Epithelial cell of prostate (primary cell): Measurements from ENCODE around the gene RIN3.

Experiments
- DNase-seq: peaks from one replicate; pipeline ENCODE4 v3.0.0-alpha.2; 2011; ENCODE audit warnings: low read depth, low spot score
- H3K27ac ChIP-seq: fragments of 450-650 bp; 2 replicates; pipeline ENCODE4 v1.5.1; 2017; ENCODE audit warnings: mild to moderate bottlenecking

RIN3 gene

DNA sequence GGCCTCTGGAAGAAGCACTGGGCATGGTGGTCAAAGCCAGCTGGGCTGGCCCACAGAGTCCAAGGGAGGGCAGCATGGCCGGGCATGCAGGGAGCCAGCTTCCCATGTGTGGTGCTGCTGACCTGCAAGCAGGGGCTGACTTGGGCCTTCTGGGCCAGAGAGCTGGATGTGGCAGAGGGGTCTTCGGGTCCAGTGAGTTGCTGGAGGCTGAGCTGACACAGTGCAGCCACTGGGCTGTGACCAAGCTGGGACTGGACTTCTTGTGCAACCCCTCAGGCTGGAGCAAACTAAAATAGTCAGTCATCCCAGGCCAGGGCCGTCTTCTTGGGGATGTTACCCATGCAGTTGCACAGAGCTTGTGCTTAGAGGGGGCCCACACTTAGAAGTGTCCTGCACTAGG lies 7.3 kb upstream of the RIN3 start:
- no peak overlapping the region for H3K27ac ChIP-seq
- no peak for DNase-seq

DNA sequence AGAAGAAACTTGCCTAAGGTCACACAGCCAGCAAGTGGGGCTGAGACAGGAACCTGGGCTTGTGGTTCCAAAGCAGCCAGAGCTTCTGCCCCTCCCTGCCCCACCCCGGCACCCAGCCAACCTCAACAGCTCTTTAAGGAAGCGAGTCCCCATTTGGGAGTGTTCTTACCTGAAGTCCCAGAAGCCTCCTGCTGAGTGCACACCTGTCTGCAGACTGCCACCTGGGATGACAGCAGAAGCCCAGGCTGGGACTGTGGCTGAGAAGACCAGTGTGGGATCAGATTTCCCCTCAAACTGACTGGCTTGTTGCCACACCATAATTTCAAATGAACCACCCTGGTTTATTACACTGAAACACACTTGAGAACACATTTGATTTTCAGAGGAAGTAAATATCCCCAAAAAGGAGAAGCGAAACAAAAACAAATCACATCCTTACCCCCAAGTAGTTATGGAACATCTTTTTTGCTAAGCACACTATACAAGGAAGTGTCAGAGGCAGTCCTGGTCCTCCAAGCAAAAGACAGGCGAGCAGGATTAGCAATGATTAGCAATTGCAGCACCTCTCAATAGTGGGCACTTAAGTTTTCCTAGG lies 6.3 kb upstream of the RIN3 start:
- peak overlapping the region; percentile 42 for H3K27ac ChIP-seq
- DNase-seq, result peak; percentile 29

- H3K27ac ChIP-seq, result peak overlapping the region; percentile 99
- DNase-seq, result no peak
These were observed 2.6 kb upstream of the RIN3 start for GRCh38 chr14:92510972-92511371.

GRCh38 chr14:92511453-92512238 lies 1.9 kb upstream of the RIN3 start:
- H3K27ac ChIP-seq, result peak overlapping the region; percentile 99
- DNase-seq, result peak; percentile 75

DNA sequence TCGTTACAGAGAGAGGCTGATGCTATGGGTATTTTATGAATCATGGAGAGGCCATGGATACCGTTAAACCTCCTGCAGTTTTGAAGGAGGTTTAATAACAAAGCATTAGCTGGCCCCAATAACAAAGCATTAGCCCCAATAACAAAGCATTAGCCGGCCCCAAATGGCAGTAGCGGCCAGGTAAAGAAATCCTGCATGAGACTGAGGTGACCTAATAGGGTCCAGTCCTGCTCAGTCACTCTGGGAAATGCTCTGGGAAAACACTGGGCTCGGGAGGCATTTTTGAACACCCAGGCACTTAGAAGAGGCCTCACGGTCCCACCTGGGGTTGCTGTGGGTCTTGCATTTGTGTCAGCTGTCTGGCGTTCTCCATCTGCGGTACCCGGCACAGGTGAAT lies 776 bp upstream of the RIN3 start:
- no peak for DNase-seq
- H3K27ac ChIP-seq, result peak overlapping the region; percentile 99

DNA sequence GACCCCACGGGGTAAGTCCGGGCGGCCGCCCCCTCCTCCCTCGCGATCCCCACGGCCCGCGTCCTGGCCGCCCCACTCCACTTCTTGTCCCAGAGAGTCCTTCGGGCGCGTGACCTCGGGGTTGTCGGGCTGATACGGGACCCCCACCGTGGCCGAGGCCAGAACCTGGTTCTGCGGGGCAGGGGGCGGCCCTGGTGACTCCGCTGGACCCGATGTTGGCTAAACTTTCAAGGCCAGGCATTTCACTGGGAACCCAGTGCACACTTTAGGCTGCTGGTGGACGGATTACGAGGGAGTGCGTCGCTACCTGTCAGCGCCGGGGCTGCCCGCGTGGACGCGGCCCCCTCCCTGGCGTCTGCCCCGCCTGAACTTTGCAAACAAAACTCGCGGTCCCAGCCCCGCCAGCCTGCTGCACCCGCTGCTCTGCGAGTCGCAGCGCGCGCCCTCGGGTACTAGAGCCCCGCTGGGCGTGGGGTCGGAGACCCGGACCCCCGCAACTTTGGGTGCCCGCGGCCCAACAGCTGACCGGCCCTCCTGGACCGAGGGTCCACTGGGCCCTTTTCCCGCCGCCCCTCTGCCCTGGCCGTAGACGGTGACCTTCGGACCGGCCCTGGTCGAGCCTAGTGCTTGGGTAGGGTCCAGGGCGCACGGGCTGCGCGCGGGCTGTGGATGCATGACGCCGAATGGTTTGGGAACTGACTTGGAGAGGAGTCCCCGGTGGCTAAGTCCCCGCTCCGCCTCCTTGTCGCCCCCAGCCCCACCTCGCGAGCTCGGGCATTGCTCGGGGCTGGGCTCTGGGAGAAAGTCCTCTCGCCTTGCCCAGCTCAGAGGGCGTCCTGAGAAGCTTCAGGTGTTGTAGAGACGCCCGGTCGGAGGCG lies 624 bp downstream of the RIN3 start:
- peak overlapping the region; percentile 99 for H3K27ac ChIP-seq
- no peak for DNase-seq

- no peak overlapping the region for H3K27ac ChIP-seq
- DNase-seq, result no peak
These were observed 1.4 kb downstream of the RIN3 start for GRCh38 chr14:92514844-92515514.

DNA sequence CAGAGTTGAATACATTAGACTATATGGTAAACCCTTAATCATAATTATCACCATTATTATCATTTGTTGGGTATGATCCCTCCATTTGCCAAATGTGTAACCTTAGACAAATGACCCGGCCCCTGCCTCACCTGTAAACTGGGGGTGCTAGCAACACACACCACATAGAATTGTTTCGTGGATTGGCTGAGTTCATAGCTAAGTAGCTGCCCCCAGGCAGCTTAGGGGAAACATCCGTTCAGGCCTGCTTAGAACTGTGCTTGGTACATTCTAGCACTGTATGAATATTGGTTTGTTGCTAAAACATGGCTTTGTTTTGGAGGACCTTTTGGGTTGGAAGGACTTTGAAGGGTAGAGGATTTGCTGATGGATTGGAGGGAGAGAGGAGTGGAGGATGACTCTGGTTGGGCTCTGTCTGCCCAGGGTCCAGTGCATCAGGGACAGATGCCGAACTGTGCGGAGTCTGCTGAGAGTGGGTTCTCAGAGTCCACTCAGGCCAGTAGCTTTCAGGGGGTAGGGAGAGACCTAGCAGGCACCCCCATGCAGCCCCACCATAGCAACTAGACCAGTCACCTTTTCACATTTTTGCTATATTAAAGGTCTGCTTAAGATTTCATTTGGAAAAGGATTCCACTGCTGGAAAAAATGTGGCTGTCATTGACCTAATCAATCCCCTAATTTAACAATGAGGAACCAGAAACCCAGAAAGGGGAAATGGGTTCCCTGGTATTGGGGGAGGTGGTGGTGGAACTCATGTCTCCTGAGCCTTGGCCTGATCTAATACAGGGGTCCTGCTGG lies 2.2 kb downstream of the RIN3 start:
- H3K27ac ChIP-seq, result no peak overlapping the region
- DNase-seq, result no peak

GRCh38 chr14:92516344-92516965 lies 2.9 kb downstream of the RIN3 start:
- DNase-seq, result no peak
- no peak overlapping the region for H3K27ac ChIP-seq

- no peak for DNase-seq
- no peak overlapping the region for H3K27ac ChIP-seq
These were observed 3.5 kb downstream of the RIN3 start for GRCh38 chr14:92516966-92517506.

- DNase-seq, result no peak
- H3K27ac ChIP-seq, result no peak overlapping the region
These were observed 4.2 kb downstream of the RIN3 start for GRCh38 chr14:92517761-92518160.

DNA sequence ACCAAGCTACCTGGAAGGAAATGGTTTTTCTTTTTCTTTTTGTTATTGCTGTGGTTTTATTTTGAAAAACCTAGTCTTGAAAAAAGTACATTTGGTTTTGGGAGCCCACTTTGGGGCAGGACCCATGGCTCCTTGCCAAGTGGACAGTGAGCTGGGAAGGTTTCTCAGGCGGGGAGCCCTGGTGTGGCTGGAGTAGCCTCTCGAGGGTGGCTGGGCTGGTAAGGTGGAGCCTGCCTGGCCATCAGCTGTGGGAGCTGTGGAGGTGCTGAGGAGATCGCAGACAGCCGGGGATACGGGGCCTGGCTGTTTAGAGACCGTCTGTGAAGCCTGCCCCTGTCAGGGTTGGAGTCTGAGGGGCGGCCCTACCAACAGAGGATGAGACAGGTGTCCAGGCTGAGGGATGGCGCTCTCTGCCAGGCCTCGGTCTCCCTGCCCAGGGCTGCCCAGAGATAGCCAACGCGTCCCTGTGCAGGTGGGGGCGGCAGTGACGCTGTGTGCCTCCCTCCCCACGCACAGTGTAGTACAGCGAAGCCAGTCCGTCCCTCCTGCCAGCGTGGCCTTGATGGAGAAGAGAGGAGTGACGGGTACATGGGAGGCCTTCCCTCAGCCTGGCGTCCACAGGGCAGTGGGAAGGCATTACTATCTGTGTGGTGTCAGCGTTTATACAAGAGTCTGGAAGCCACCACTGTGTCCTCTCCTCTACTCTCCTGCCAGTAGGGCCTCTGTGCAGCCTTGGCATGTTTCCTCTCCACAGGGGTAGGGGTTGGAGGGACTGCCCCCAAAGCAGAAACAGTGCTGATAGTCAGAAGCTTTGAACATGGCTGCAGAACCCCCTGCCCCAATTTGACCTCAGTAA lies 5.9 kb downstream of the RIN3 start:
- H3K27ac ChIP-seq, result no peak overlapping the region

DNA sequence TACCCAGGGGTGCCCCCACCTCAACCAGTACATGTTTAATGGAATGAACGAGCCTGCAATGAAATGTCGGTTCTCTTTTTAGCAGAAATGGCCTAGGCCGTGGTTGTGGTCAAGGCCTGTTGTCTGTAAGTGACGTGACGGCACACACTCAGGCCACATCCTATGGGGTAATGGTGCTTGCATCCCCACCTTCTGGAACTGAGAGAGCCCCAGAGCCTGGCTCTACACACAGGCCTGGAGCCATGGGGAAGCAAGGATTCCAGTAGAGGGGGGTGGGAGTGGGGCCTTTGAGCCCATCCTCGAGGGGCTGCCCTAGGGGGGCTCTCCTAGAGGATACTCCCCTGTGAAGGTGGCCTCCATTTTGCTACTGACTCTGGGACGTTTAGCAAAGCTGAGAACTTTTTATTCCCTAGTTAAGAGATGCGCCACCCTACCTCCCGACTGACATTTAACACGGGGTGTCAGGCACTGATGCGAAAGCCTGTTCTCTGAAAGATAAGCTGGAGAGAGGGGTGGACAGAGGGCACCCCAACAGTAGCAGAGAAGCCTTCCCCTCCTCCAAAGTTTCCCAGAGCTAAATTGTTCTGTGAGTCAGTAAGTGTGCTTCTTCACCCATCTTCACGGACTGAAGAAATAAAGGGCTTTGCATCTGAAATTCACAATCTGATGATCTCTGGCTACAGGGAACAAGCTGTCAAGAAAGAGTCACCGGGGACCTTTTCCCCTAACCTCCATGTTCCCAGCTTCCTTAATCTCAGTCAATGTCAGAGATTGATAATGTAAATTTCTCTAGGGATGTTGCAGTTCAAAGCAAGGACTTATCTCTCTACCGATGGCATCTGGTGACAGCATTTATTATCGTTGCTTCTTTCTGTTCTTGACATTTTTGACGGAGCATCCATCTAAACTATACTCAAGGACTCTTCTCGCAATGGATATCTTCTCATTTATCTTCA lies 6.8 kb downstream of the RIN3 start:
- H3K27ac ChIP-seq, result no peak overlapping the region
- no peak for DNase-seq

More for the DNA sequence above, 5.9 kb downstream of the RIN3 start:
- no peak for DNase-seq

DNA sequence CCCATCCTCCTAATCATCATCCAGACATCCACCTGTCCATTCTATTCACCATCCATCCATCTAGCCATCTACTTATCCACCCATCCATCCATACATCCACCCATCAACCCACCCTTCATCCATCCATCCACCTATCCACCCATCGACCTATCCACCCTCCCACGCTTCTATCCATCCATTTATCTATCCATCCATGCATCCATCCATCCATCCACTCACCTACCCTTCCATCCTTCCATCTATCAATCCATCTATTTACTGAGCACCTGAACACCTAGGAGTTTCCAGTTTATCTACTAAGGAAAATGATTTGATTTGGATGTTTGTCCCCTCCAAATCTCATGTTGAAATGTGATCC lies 7.5 kb downstream of the RIN3 start:
- DNase-seq, result no peak
- no peak overlapping the region for H3K27ac ChIP-seq

DNA sequence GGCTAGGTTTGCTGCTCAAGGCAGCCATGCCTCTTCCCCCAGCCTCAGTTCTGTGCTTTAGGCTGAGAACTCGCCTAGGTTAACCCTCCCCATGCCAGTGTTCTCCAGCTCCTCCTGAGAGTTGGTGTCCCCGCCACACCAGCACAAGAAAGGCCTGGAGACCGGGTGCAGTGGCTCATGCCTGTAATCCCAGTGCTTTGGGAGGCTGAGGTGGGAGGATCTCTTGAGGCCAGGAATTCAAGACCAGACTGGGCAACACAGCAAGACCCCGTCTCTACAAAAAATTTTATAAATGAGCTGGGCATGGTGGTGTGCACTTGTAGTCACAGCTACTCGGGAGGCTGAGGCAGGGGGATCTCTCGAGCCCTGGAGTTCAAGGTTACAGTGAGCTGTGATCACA lies 10.2 kb downstream of the RIN3 start:
- DNase-seq, result no peak
- H3K27ac ChIP-seq, result no peak overlapping the region

GRCh38 chr14:92524602-92525185 lies 11.1 kb downstream of the RIN3 start:
- H3K27ac ChIP-seq, result no peak overlapping the region
- DNase-seq, result no peak
